H1 (cell line): ENCODE measurements around the gene UBE2O.

Source experiments
- ASH2L ChIP-seq: fragments of 200-600, 300-600 bp; sonication (generic); IDR thresholded peaks from one replicate; pipeline ENCODE4 v1.7.1; 2017; ENCODE audit warnings: low read length
- CREB1 ChIP-seq: IDR thresholded peaks from 2 replicates; pipeline ENCODE4 v1.6.1; 2012; ENCODE audit warnings: inconsistent platforms
- FOSL1 ChIP-seq: IDR thresholded peaks from 2 replicates; pipeline ENCODE4 v1.6.1; 2011; ENCODE audit warnings: mild to moderate bottlenecking, low read depth, low read length, moderate library complexity; ENCODE audit not compliant: insufficient read depth
- GABPA ChIP-seq: IDR thresholded peaks from 2 replicates; pipeline ENCODE4 v1.6.1; 2011; ENCODE audit warnings: mild to moderate bottlenecking, low read length, moderate library complexity, borderline replicate concordance; ENCODE audit not compliant: insufficient read depth
- HDAC2 ChIP-seq, 2 experiments: fragments of 300-600 bp in 1 of 2; sonication (generic) in 1 of 2; IDR thresholded peaks; 2 replicates each; pipeline ENCODE4 v1.6.1; 2011 to 2012; ENCODE audit warnings: low read depth in 2 of 2, low read length in 2 of 2, mild to moderate bottlenecking in 2 of 2, moderate library complexity in 2 of 2, borderline replicate concordance in 1 of 2, inconsistent platforms in 1 of 2
- MAFK ChIP-seq: IDR thresholded peaks from 2 replicates; pipeline ENCODE4 v1.6.1; 2012; ENCODE audit warnings: low read depth, mild to moderate bottlenecking, improper control_type of control experiment, low read length
- POLR2A ChIP-seq, 2 experiments: IDR thresholded peaks; 1 replicate in 1 of 2; 2 replicates in 1 of 2; pipeline ENCODE4 v1.6.1; 2011; ENCODE audit warnings: low read depth in 2 of 2, low read length in 2 of 2, mild to moderate bottlenecking in 2 of 2; ENCODE audit errors: control extremely low read depth in 1 of 2
- RAD21 ChIP-seq, 2 experiments: IDR thresholded peaks in 1 of 2; conservative IDR thresholded peaks in 1 of 2; 2 replicates each; pipeline ENCODE4 v1.6.1; 2011; ENCODE audit warnings: low read depth in 2 of 2, low read length in 2 of 2, improper control_type of control experiment in 1 of 2, inconsistent platforms in 1 of 2, mild to moderate bottlenecking in 1 of 2, moderate library complexity in 1 of 2
- YY1 ChIP-seq: IDR thresholded peaks from 2 replicates; pipeline ENCODE4 v1.6.1; 2011; ENCODE audit warnings: low read depth, mild to moderate bottlenecking, low read length
- TF ChIP-seq, protein P1 (sequence below), 3 experiments: IDR thresholded peaks; 1 replicate in 2 of 3; 2 replicates in 1 of 3; pipeline versions ENCODE4 v1.5.1 to v1.6.1; 2011; ENCODE audit warnings: low read length in 3 of 3, mild to moderate bottlenecking in 3 of 3, inconsistent platforms in 2 of 3, low read depth in 1 of 3, moderate library complexity in 1 of 3; ENCODE audit not compliant: insufficient read depth in 1 of 3; ENCODE audit errors: control extremely low read depth in 1 of 3
- TF ChIP-seq, protein P2 (sequence below): IDR thresholded peaks from 2 replicates; pipeline ENCODE4 v1.6.1; 2012; ENCODE audit warnings: low read length, inconsistent platforms

DNA sequence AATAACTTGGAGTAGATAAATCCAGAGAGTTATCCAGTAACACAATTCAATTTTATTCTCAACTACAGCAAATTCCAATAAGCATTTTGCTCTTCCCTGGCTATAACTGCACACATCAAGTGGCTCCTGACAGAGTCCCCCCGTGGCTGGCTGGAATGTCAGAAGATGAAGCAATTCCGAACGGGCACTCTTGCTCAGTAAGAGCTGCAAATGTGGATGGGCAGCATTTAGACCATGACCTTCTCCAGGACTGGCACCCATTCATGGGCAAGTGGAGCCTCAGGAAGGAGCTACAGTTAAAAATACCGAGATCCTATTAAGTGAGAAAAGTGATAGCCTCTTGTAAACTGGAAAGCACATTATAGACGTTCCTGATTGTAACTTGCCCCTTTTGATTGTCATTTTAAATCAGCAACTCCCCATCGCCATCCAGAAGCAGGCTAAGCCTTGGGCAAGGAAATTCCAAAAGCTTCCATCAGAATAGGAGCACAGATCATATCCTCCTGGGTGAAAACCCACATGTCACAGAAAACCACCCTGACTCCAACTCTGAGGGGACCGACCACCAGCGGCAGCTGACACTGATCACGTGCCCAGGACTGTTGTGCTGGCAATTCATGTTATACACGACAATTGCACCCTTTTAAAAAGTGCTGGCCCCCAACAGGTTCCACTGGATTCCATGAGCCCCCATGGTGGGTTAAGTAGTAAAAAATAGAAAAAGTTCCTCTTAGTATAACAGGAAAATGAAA lies 7.1 kb downstream of the UBE2O start:
- TF ChIP-seq, protein P1, sequence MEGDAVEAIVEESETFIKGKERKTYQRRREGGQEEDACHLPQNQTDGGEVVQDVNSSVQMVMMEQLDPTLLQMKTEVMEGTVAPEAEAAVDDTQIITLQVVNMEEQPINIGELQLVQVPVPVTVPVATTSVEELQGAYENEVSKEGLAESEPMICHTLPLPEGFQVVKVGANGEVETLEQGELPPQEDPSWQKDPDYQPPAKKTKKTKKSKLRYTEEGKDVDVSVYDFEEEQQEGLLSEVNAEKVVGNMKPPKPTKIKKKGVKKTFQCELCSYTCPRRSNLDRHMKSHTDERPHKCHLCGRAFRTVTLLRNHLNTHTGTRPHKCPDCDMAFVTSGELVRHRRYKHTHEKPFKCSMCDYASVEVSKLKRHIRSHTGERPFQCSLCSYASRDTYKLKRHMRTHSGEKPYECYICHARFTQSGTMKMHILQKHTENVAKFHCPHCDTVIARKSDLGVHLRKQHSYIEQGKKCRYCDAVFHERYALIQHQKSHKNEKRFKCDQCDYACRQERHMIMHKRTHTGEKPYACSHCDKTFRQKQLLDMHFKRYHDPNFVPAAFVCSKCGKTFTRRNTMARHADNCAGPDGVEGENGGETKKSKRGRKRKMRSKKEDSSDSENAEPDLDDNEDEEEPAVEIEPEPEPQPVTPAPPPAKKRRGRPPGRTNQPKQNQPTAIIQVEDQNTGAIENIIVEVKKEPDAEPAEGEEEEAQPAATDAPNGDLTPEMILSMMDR (IDR thresholded peaks at IDR 0.05; ENCODE audit: control extremely low read depth in 1 of 3, insufficient read depth in 1 of 3, low read depth in 1 of 3, low read length in 3 of 3): no peak
- TF ChIP-seq, protein P2, sequence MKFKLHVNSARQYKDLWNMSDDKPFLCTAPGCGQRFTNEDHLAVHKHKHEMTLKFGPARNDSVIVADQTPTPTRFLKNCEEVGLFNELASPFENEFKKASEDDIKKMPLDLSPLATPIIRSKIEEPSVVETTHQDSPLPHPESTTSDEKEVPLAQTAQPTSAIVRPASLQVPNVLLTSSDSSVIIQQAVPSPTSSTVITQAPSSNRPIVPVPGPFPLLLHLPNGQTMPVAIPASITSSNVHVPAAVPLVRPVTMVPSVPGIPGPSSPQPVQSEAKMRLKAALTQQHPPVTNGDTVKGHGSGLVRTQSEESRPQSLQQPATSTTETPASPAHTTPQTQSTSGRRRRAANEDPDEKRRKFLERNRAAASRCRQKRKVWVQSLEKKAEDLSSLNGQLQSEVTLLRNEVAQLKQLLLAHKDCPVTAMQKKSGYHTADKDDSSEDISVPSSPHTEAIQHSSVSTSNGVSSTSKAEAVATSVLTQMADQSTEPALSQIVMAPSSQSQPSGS: no peak
- TF ChIP-seq FOSL1: no peak
- TF ChIP-seq YY1: no peak
- TF ChIP-seq GABPA: no peak
- TF ChIP-seq ASH2L: peak; percentile 78
- no peak for TF ChIP-seq HDAC2 (IDR thresholded peaks at IDR 0.05; ENCODE audit: borderline replicate concordance in 1 of 2, low read depth in 2 of 2, low read length in 2 of 2)
- TF ChIP-seq MAFK: no peak
- TF ChIP-seq CREB1: no peak
- no peak for TF ChIP-seq POLR2A (IDR thresholded peaks at IDR 0.05; ENCODE audit: control extremely low read depth in 1 of 2, low read depth in 2 of 2, low read length in 2 of 2)
- TF ChIP-seq RAD21 (IDR thresholded peaks at IDR 0.05 in 1 of 2, conservative IDR thresholded peaks at IDR 0.05 in 1 of 2; ENCODE audit: low read depth in 2 of 2, low read length in 2 of 2): no peak
